GM21825 (cell line): Measurements from ENCODE around the gene KCND3.

Experiments used
- ATAC-seq: cut with Tn5 transposase; IDR thresholded peaks from one replicate; pipeline ENCODE4 v1.9.1; 2021; ENCODE audit warnings: mild to moderate bottlenecking, moderate library complexity; ENCODE audit not compliant: unreplicated experiment

Gene KCND3

GRCh38 chr1:111988743-111989453 lies 570 bp downstream of the KCND3 start:
- no peak for ATAC-seq

GRCh38 chr1:111988377-111988742 lies 1.1 kb downstream of the KCND3 start:
- no peak for ATAC-seq

- no peak for ATAC-seq
Observed at GRCh38 chr1:111987502-111987901, 2.0 kb downstream of the KCND3 start.

- ATAC-seq, result no peak
Observed at GRCh38 chr1:111983500-111983899, 6.0 kb downstream of the KCND3 start.

- ATAC-seq, result no peak
Observed at GRCh38 chr1:111982428-111982827, 7.0 kb downstream of the KCND3 start.

- no peak for ATAC-seq
Observed at GRCh38 chr1:111981871-111982270, 7.6 kb downstream of the KCND3 start.

- no peak for ATAC-seq
Observed at GRCh38 chr1:111981090-111981489, 8.4 kb downstream of the KCND3 start.

GRCh38 chr1:111980686-111981085 lies 8.8 kb downstream of the KCND3 start:
- no peak for ATAC-seq

- no peak for ATAC-seq
Observed at GRCh38 chr1:111978695-111979094, 10.8 kb downstream of the KCND3 start.

- no peak for ATAC-seq
Observed at GRCh38 chr1:111977378-111977777, 12.1 kb downstream of the KCND3 start.

- ATAC-seq, result no peak
Observed at GRCh38 chr1:111976842-111977241, 12.6 kb downstream of the KCND3 start.

- no peak for ATAC-seq
Observed at GRCh38 chr1:111976332-111976731, 13.1 kb downstream of the KCND3 start.

- no peak for ATAC-seq
Observed at GRCh38 chr1:111973150-111973790, 16.2 kb downstream of the KCND3 start.

- no peak for ATAC-seq
Observed at GRCh38 chr1:111971396-111971795, 18.1 kb downstream of the KCND3 start.

- ATAC-seq, result no peak
Observed at GRCh38 chr1:111968511-111968910, 21.0 kb downstream of the KCND3 start.

GRCh38 chr1:111967886-111968285 lies 21.6 kb downstream of the KCND3 start:
- no peak for ATAC-seq

GRCh38 chr1:111967067-111967690 lies 22.3 kb downstream of the KCND3 start:
- no peak for ATAC-seq

GRCh38 chr1:111965781-111966443 lies 23.6 kb downstream of the KCND3 start:
- no peak for ATAC-seq

- no peak for ATAC-seq
Observed at GRCh38 chr1:111963985-111964738, 25.3 kb downstream of the KCND3 start.

- ATAC-seq, result no peak
Observed at GRCh38 chr1:111961773-111962565, 27.5 kb downstream of the KCND3 start.
